Limb (tissue), 2 donors: ENCODE results near the gene CD200R1.

Experiments used
- DNase-seq, 2 donors: peaks; one replicate each; pipeline ENCODE4 v3.0.0-alpha.2; 2016; ENCODE audit errors: extremely low spot score in 2 of 2

CD200R1 gene

DNA sequence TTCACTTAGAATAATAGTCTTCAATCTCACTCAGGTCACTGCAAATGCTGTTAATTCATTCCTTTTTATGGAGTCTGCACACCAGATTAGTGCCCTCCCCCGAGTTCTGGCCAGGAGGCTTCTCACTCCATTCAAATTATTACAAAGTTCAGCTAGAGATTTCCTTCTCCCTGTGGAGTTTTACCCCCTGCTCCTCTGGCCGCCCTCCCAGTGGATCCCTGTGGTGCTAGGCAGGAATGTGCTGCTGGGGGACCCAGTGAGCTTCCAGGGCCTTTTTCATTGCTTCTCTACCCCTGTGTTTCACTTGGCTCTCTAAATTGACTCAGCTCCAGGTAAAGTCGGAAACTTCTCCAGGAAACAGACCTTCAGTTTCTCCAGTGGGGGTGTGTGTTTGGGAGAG, 85.5 kb downstream of the CD200R1 start:
- DNase-seq = no peak

- no peak for DNase-seq
These were observed 86.4 kb downstream of the CD200R1 start for GRCh38 chr3:112888381-112889085.

DNA sequence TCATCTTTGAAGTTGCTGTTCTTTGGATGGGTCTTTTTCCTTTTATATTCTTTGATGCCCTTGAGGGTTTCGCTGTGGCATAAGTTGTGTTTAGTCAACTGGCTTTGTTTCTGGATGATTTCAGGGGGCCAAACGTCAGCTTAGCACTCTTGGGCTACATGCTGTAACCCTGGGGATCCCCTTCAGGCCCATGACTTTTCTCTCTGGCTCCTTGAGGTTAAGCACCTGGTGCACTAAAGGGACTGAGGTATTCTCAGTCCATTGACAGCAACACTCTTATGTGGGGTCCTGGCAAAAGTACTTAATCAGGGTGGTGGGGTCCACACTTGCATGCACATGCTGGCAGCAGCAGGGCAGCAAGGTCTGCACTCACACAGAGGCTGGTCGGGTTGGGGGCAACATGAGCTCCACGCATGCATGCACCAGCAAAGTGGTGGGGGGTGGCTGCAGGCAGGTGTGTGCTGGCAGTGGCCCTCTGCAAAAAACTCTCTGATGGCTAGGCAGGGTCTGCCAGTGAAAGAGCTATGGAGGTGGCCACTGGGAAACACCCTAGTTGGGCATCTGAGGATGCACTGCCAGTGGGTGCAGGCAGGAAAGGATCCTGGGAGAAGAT, 90.1 kb downstream of the CD200R1 start:
- DNase-seq = no peak

- no peak for DNase-seq
These were observed 93.0 kb downstream of the CD200R1 start for GRCh38 chr3:112881891-112882290.

DNA sequence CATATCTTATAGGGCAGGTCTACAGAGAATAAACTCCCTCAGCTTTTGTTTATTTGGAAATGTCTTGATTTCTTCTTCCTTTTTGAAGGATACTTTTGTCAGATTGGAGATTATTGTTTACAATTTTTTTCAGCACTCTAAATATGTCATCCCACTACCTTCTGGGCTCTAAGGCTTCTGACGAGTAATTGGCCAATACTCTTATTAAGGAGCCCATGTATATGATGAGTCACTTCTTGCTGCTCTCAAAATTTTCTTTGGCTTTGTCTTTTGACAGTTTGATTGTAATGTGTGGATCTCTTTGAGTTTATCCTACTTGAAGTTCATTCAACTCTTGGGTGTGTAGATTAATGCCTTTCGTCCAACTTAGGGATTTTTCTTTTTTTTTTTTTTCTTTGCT, 99.3 kb downstream of the CD200R1 start:
- DNase-seq = no peak

DNA sequence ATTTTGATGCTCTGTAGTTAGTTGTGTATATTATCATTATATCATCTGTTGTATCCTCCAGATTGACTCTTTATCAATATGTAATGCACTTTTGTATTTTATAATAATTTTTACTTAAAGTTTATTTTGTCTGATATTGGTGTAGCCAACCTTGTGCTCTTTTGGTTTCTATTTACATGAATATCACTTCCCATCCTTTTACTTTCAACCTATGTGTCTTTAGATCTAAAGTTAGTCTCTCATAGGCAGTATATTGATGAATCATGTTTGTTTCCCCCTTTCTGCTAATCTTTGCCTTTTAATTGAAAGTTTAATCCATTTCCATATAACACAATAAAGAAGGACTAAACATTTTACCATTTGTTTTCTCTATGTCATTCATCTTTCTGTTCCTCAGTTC, 100.2 kb downstream of the CD200R1 start:
- DNase-seq = no peak

DNA sequence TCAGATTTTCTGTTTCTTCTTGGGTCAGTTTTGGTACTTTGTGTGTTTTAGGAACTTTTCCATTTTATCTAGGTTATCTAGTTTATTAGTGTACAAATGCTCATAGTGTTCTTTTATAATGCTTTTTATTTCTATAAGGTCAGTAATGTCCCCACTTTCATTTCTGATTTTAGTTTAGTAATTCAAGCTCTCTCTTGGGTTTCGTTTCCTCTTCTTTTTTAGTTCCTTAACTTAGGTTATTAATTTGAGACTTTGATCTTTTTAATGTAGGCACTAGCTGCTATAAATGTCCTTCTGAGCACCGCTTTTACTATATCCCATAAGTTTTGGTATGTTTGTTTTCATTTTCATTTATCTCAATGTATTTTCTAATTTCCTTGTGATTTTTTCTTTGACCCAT, 101.3 kb downstream of the CD200R1 start:
- DNase-seq = no peak

- no peak for DNase-seq
These were observed 103.2 kb downstream of the CD200R1 start for GRCh38 chr3:112871735-112872134.
